HEK293 (cell line): Measurements from ENCODE around the gene STK11.

ENCODE experiments used
- GLIS2 ChIP-seq: fragments of 450-650 bp; formaldehyde crosslinking; IDR thresholded peaks from 2 replicates; pipeline ENCODE4 v1.5.1; 2016; ENCODE audit warnings: missing biosample characterization, missing genetic modification characterization
- KLF1 ChIP-seq: fragments of 450-650 bp; formaldehyde crosslinking; IDR thresholded peaks from 2 replicates; pipeline ENCODE4 v1.5.1; 2016; ENCODE audit warnings: missing biosample characterization, missing genetic modification characterization
- OSR2 ChIP-seq: fragments of 450-650 bp; formaldehyde crosslinking; IDR thresholded peaks from 2 replicates; pipeline ENCODE4 v1.5.1; 2016; ENCODE audit warnings: missing biosample characterization, missing genetic modification characterization
- PRDM1 ChIP-seq: fragments of 450-650 bp; formaldehyde crosslinking; IDR thresholded peaks from 2 replicates; pipeline ENCODE4; 2016; ENCODE audit warnings: missing biosample characterization, missing genetic modification characterization
- TSHZ1 ChIP-seq: fragments of 450-650 bp; formaldehyde crosslinking; IDR thresholded peaks from 2 replicates; pipeline ENCODE4 v1.5.1; 2016; ENCODE audit warnings: missing biosample characterization, missing genetic modification characterization, borderline replicate concordance
- YY2 ChIP-seq: fragments of 450-650 bp; formaldehyde crosslinking; IDR thresholded peaks from 2 replicates; pipeline ENCODE4 v1.5.1; 2016; ENCODE audit warnings: missing biosample characterization, missing genetic modification characterization
- ZIC2 ChIP-seq: fragments of 450-650 bp; formaldehyde crosslinking; IDR thresholded peaks from 2 replicates; pipeline ENCODE4 v1.5.1; 2016; ENCODE audit warnings: missing biosample characterization, missing genetic modification characterization
- ZNF169 ChIP-seq: fragments of 450-650 bp; formaldehyde crosslinking; IDR thresholded peaks from 2 replicates; pipeline ENCODE4 v1.5.1; 2016; ENCODE audit warnings: missing biosample characterization, missing genetic modification characterization
- ZNF19 ChIP-seq: fragments of 450-650 bp; formaldehyde crosslinking; IDR thresholded peaks from 2 replicates; pipeline ENCODE4; 2016; ENCODE audit warnings: missing biosample characterization, missing genetic modification characterization, low read depth
- ZNF280C ChIP-seq: fragments of 450-650 bp; formaldehyde crosslinking; IDR thresholded peaks from 2 replicates; pipeline ENCODE4 v1.5.1; 2016; ENCODE audit warnings: missing biosample characterization, missing genetic modification characterization
- ZNF398 ChIP-seq: fragments of 450-650 bp; formaldehyde crosslinking; IDR thresholded peaks from 2 replicates; pipeline ENCODE4 v1.5.1; 2017; ENCODE audit warnings: missing biosample characterization, missing genetic modification characterization
- ZNF449 ChIP-seq: fragments of 450-650 bp; formaldehyde crosslinking; IDR thresholded peaks from 2 replicates; pipeline ENCODE4 v1.5.1; 2017; ENCODE audit warnings: missing biosample characterization, mild to moderate bottlenecking, missing genetic modification characterization, moderate library complexity
- ZNF560 ChIP-seq: fragments of 450-650 bp; formaldehyde crosslinking; IDR thresholded peaks from 2 replicates; pipeline ENCODE4 v1.5.1; 2017; ENCODE audit warnings: missing biosample characterization, missing genetic modification characterization, borderline replicate concordance
- ZNF777 ChIP-seq: fragments of 450-650 bp; formaldehyde crosslinking; IDR thresholded peaks from 2 replicates; pipeline ENCODE4 v1.5.1; 2017; ENCODE audit warnings: missing biosample characterization, missing genetic modification characterization, borderline replicate concordance
- ZNF792 ChIP-seq: fragments of 450-650 bp; formaldehyde crosslinking; IDR thresholded peaks from 2 replicates; pipeline ENCODE4 v1.5.1; 2016; ENCODE audit warnings: missing biosample characterization, missing genetic modification characterization
- ZNF830 ChIP-seq: fragments of 450-650 bp; IDR thresholded peaks from 2 replicates; pipeline ENCODE4 v1.5.0; 2018; ENCODE audit warnings: missing biosample characterization, missing genetic modification characterization, low read depth, mild to moderate bottlenecking, moderate library complexity
- ZSCAN16 ChIP-seq: fragments of 450-650 bp; formaldehyde crosslinking; IDR thresholded peaks from 2 replicates; pipeline ENCODE4 v1.5.1; 2016; ENCODE audit warnings: missing biosample characterization, missing genetic modification characterization
- ZSCAN4 ChIP-seq: fragments of 450-650 bp; formaldehyde crosslinking; IDR thresholded peaks from 2 replicates; pipeline ENCODE4 v1.5.1; 2017; ENCODE audit warnings: missing biosample characterization, missing genetic modification characterization

Gene STK11

GRCh38 chr19:1213391-1214286 lies 8.1 kb downstream of the STK11 start (continued):
- TF ChIP-seq ZNF449 (tag by site-specific recombination) (no peak), OSR2 (tag by site-specific recombination) (0 out of 2 replicates have a peak, but pooled peaks have one; percentile 16), ZNF398 (tag by site-specific recombination) (no peak), GLIS2 (tag by site-specific recombination) (no peak), ZIC2 (tag by site-specific recombination) (no peak), ZNF777 (tag by site-specific recombination) (no peak), PRDM1 (tag by site-specific recombination) (no peak), ZNF792 (tag by site-specific recombination) (no peak), ZNF830 (tag by site-specific recombination) (no peak), KLF1 (tag by site-specific recombination) (no peak), TSHZ1 (tag by site-specific recombination) (no peak), ZNF560 (no peak), ZNF169 (tag by site-specific recombination) (no peak), ZSCAN16 (tag by site-specific recombination) (no peak), ZNF280C (no peak), ZNF19 (tag by site-specific recombination) (no peak), YY2 (tag by site-specific recombination) (no peak), ZSCAN4 (tag by site-specific recombination) (no peak)
